Measurements from ENCODE around the gene TCF4. TPM values are rescaled to one million over a fixed set of nuclear protein-coding genes. Genes with fewer than 3 reads are reported as not detected.

TCF4 gene
- total RNA-seq, 2 donors from 2014 or later, result 57.7 to 66.3 TPM

DNA sequence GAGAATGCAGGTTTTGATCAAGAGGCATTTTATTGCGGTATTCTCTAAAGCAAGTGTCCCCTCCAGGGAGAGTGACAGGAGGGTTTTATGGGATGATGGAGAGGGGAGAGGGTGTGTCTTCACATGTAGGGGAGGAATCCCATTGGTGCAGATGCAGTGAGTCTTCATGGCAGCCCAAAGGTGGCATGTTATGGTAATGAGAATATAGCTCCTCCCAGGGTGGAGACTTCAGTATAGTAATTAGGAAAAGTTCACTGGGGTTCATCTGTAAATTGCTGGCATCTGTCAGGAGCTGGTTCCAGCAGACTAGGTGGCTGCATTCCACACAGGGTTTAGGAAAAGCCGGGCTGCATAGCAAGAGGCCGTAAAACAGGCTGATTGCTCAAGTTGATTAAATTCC lies 398.0 kb downstream of the TCF4 start:
- Histone ChIP-seq H3K36me3 (no peaks in the 10 kb centered on the region), H3K4me1 (no peaks in the 10 kb centered on the region), H3K9me3 (no peaks in the 10 kb centered on the region), H3K27me3 (no peaks in the 10 kb centered on the region), H3K27ac (no peak overlapping the region), H3K4me3 (no peak overlapping the region)
- DNase-seq (ENCODE audit: low spot score), result no peak
- TF ChIP-seq, protein P1, sequence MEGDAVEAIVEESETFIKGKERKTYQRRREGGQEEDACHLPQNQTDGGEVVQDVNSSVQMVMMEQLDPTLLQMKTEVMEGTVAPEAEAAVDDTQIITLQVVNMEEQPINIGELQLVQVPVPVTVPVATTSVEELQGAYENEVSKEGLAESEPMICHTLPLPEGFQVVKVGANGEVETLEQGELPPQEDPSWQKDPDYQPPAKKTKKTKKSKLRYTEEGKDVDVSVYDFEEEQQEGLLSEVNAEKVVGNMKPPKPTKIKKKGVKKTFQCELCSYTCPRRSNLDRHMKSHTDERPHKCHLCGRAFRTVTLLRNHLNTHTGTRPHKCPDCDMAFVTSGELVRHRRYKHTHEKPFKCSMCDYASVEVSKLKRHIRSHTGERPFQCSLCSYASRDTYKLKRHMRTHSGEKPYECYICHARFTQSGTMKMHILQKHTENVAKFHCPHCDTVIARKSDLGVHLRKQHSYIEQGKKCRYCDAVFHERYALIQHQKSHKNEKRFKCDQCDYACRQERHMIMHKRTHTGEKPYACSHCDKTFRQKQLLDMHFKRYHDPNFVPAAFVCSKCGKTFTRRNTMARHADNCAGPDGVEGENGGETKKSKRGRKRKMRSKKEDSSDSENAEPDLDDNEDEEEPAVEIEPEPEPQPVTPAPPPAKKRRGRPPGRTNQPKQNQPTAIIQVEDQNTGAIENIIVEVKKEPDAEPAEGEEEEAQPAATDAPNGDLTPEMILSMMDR (IDR thresholded peaks at IDR 0.05), result no peak

DNA sequence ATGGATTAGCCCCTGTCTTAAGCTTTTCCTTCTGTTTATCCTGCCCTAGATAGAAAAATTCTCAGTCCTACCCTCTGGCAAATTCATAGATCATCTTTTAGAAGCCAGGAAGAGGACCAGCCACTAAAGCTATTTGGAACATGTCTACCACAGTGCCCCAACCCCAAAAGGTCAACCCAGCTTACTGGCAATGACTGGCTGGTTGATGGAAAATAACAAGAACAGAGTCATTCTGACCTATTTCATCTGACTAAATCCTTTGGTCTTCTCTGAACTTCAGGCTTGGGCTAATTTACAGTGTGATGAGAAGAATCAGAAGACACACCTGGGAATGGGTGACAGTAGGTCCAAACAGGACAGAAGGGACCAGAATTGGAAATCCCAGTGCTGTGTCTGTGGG lies 401.4 kb downstream of the TCF4 start:
- TF ChIP-seq, protein P1 (IDR thresholded peaks at IDR 0.05), result no peak
- H3K4me1 ChIP-seq, result no peaks in the 10 kb centered on the region
- H3K4me3 ChIP-seq, result no peak overlapping the region
- no peak for DNase-seq (ENCODE audit: low spot score)
- H3K27ac ChIP-seq, result no peak overlapping the region
- no peaks in the 10 kb centered on the region for H3K36me3 ChIP-seq
- H3K27me3 ChIP-seq, result no peaks in the 10 kb centered on the region
- H3K9me3 ChIP-seq, result no peaks in the 10 kb centered on the region

DNA sequence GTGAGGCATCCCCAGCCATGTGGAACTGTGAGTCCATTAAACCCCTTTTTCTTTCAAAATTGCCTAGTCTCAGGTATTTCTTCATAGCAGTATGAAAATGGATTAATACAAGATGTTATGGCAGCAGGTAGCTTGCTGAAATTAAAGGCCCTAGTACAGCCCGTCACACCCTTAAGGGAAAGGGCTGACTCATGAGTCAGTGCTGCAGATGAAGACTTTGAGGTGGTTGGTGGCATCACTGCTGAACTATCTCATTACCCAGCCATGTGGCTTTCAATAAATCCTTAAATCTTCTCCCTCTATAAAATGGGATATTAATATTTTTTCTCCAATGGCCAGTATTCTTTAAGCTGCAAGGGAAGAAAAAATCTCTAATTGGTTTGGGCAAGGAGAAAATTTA lies 402.6 kb downstream of the TCF4 start:
- Histone ChIP-seq H3K27me3 (no peaks in the 10 kb centered on the region), H3K9me3 (no peaks in the 10 kb centered on the region), H3K27ac (no peak overlapping the region), H3K36me3 (no peaks in the 10 kb centered on the region), H3K4me1 (no peaks in the 10 kb centered on the region), H3K4me3 (no peak overlapping the region)
- TF ChIP-seq, protein P1 (IDR thresholded peaks at IDR 0.05), result no peak
- no peak for DNase-seq (ENCODE audit: low spot score)

DNA sequence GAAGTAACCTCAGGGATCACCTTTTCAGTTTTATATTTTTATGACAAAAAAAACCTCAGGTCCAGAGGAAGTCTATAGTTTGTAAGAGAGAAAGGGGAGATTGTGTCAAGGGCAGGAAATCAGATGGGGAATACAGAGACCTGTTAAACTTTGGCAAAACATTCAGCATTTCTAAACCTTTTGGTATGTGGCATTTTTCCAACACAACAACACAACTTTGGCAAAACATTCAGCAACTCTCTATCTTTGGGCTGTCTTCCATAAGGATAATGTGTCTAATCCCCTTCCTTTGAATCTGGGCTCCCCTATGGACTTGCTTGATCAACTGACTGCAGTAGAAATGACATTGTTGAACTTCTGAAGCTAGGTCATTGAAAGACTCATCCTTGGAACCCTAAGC lies 408.2 kb downstream of the TCF4 start:
- Histone ChIP-seq H3K27me3 (no peaks in the 10 kb centered on the region), H3K27ac (no peak overlapping the region), H3K36me3 (no peaks in the 10 kb centered on the region), H3K4me3 (no peak overlapping the region), H3K9me3 (peaks cover 0 to 12% of the 10 kb centered on the region in 2 donors), H3K4me1 (no peaks in the 10 kb centered on the region)
- DNase-seq (ENCODE audit: low spot score), result no peak
- TF ChIP-seq, protein P1 (IDR thresholded peaks at IDR 0.05), result no peak

DNA sequence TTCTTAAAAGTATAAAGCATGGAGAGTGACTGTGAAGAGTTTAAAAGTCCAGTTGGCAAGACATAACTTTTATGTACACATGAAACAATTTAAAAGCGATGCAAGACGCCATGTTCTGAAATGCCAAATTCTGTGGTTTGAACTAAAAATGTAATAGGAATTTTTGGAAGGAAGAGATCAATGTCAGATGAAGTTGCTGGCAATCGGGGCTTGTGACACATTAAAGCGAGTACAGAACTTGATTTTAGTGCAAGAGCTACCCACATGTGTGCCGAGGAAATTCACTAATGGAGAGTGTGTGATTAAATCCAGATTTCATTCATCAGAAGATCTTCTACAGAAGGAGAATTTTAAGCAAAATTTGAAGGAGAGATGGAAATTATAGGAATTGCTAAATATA lies 408.6 kb downstream of the TCF4 start:
- H3K27ac ChIP-seq, result no peak overlapping the region
- no peak for DNase-seq (ENCODE audit: low spot score)
- TF ChIP-seq, protein P1 (IDR thresholded peaks at IDR 0.05), result no peak
- no peaks in the 10 kb centered on the region for H3K36me3 ChIP-seq
- H3K9me3 ChIP-seq, result peaks cover 0 to 16% of the 10 kb centered on the region in 2 donors
- H3K27me3 ChIP-seq, result no peaks in the 10 kb centered on the region
- no peak overlapping the region for H3K4me3 ChIP-seq
- H3K4me1 ChIP-seq, result no peaks in the 10 kb centered on the region

DNA sequence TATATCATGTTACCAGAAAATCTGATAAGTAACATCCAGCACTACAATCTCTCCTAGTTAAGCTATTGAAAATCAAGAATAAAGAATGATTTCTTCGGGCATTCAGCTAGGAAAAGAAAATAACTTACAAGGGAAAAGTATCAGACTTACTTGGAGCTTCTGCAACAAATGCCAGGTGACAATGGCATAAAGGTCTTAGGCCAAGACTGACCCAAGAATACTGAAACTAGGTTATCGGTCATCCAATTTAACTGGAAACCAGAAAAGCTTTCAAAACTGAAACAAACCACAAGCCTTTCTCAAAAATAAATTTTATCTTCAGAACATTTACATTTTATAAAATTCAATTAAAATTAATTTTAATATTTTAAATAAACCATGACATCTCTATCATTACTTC lies 414.7 kb downstream of the TCF4 start:
- Histone ChIP-seq H3K36me3 (no peaks in the 10 kb centered on the region), H3K4me3 (no peak overlapping the region), H3K27me3 (no peaks in the 10 kb centered on the region), H3K9me3 (peaks cover 0 to 38% of the 10 kb centered on the region in 2 donors), H3K4me1 (no peaks in the 10 kb centered on the region), H3K27ac (no peak overlapping the region)
- TF ChIP-seq, protein P1 (IDR thresholded peaks at IDR 0.05), result no peak
- DNase-seq (ENCODE audit: low spot score), result no peak

Measured in right atrium auricular region (tissue), 2 donors.